ENCODE results near the gene RNF227.

Gene RNF227

GRCh38 chr17:7951143-7951792, 35.2 kb upstream of the RNF227 start:
- TF ChIP-seq, protein P1, sequence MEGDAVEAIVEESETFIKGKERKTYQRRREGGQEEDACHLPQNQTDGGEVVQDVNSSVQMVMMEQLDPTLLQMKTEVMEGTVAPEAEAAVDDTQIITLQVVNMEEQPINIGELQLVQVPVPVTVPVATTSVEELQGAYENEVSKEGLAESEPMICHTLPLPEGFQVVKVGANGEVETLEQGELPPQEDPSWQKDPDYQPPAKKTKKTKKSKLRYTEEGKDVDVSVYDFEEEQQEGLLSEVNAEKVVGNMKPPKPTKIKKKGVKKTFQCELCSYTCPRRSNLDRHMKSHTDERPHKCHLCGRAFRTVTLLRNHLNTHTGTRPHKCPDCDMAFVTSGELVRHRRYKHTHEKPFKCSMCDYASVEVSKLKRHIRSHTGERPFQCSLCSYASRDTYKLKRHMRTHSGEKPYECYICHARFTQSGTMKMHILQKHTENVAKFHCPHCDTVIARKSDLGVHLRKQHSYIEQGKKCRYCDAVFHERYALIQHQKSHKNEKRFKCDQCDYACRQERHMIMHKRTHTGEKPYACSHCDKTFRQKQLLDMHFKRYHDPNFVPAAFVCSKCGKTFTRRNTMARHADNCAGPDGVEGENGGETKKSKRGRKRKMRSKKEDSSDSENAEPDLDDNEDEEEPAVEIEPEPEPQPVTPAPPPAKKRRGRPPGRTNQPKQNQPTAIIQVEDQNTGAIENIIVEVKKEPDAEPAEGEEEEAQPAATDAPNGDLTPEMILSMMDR (IDR thresholded peaks at IDR 0.05; ENCODE audit: control insufficient read depth, extremely low read depth, insufficient read depth) = no peak
- no peak for DNase-seq (ENCODE audit: low read depth)
- H3K4me3 ChIP-seq (ENCODE audit: low read depth, low read length) = no peak overlapping the region

DNA sequence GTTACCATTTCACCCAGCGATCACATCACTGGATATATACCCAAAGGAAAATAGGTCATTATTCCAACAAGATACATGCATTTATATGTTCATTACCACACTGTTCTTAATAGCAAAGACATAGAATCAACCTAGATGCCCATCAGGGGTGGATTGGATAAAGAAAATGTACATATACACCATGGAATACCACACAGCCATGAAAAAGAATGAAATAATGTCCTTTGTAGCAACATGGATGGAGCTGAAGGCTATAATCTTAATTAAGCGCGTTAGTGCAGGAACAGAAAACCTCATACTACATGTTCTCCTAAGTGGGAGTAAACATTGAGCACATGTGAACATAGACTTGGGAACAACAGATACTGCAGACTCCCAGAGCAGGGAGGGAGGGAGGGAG, 34.5 kb upstream of the RNF227 start:
- no peak for DNase-seq (ENCODE audit: low read depth)
- no peak overlapping the region for H3K4me3 ChIP-seq (ENCODE audit: low read depth, low read length)
- TF ChIP-seq, protein P1 (IDR thresholded peaks at IDR 0.05; ENCODE audit: control insufficient read depth, extremely low read depth, insufficient read depth) = no peak

DNA sequence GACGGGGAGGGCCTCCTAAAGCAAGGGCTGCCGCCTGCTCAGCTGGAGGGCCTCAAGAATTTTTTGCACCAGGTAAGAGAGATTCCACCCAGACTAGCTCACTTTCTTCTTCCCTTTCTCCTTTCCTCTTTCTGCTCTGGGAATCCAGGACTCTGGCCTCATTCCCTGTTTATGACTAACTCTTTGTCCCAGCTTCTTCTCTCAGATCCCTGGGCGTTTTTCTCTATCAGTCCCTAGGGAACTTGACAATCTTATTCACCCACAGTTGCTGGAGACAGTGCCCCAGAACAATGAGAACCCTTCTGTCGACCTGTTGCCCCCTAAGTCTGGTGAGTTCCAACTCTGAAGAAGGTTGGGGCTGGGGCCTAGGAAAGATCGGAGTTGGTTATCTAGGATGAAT, 31.6 kb upstream of the RNF227 start:
- TF ChIP-seq, protein P1 (IDR thresholded peaks at IDR 0.05; ENCODE audit: control insufficient read depth, extremely low read depth, insufficient read depth) = no peak
- DNase-seq (ENCODE audit: low read depth) = no peak
- H3K4me3 ChIP-seq (ENCODE audit: low read depth, low read length) = no peak overlapping the region

DNA sequence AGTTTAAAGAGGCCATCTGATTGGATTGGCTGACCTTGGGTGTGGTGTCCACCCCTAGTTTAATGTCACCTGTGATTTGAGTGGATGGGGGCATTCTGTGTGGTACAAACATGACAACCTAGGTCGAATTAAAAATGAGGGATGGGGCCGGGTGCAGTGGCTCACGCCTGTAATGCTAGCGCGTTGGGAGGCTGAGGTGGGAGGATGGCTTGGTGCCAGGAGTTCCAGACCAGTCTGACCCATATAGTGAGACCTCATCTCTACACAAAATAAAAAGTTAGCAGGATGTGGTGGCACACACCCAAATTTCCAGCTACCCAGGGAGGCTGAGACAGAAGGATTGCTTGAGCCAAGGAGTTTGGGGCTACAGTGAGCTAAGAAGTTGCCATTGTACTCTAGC, 30.4 kb upstream of the RNF227 start:
- no peak for DNase-seq (ENCODE audit: low read depth)
- TF ChIP-seq, protein P1 (IDR thresholded peaks at IDR 0.05; ENCODE audit: control insufficient read depth, extremely low read depth, insufficient read depth) = no peak
- no peak overlapping the region for H3K4me3 ChIP-seq (ENCODE audit: low read depth, low read length)

- no peak for DNase-seq (ENCODE audit: low read depth)
Measured at GRCh38 chr17:7945651-7946050, 29.6 kb upstream of the RNF227 start.

GRCh38 chr17:7944326-7944725, 28.2 kb upstream of the RNF227 start:
- no peak for DNase-seq (ENCODE audit: low read depth)
- TF ChIP-seq, protein P1 (IDR thresholded peaks at IDR 0.05; ENCODE audit: control insufficient read depth, extremely low read depth, insufficient read depth) = no peak
- H3K4me3 ChIP-seq (ENCODE audit: low read depth, low read length) = no peak overlapping the region

More at GRCh38 chr17:7945651-7946050, 29.6 kb upstream of the RNF227 start:
- TF ChIP-seq, protein P1 (IDR thresholded peaks at IDR 0.05; ENCODE audit: control insufficient read depth, extremely low read depth, insufficient read depth) = no peak
- H3K4me3 ChIP-seq (ENCODE audit: low read depth, low read length) = no peak overlapping the region

GRCh38 chr17:7943291-7943690, 27.2 kb upstream of the RNF227 start:
- TF ChIP-seq, protein P1 (IDR thresholded peaks at IDR 0.05; ENCODE audit: control insufficient read depth, extremely low read depth, insufficient read depth) = no peak
- no peak for DNase-seq (ENCODE audit: low read depth)
- H3K4me3 ChIP-seq (ENCODE audit: low read depth, low read length) = no peak overlapping the region

Data from LNCaP clone FGC (cell line).